H1 (cell line): ENCODE results near the gene GCLC. TPM values are rescaled to one million over a fixed set of nuclear protein-coding genes. Genes with fewer than 3 reads are reported as not detected.

ENCODE experiments used
- CTCF ChIA-PET: fragments of 300-600 bp; sonication (Branson Sonifier 250); formaldehyde crosslinking; loops from one replicate; lab custom pipeline; 2021; ENCODE audit not compliant: partially characterized antibody; lab: Charles Lee
- POLR2A ChIA-PET: fragments of 300-600 bp; sonication (Branson Sonifier 250); formaldehyde crosslinking; loops from one replicate; lab custom pipeline; 2021; ENCODE audit warnings: inconsistent platforms; ENCODE audit not compliant: partially characterized antibody; lab: Charles Lee
- DNase-seq, 2 experiments: peaks; one replicate each; pipeline versions ENCODE4 v3.0.0 to v3.0.0-alpha.2; 2010 to 2022; ENCODE audit warnings: low spot score in 2 of 2, low read depth in 1 of 2, mixed read lengths in 1 of 2
- FAIRE-seq: peaks from 2 replicates; lab custom pipeline; 2011; peaks lifted over from hg19 to GRCh38; lab: Jason Lieb, UNC
- H2AFZ ChIP-seq: 2 replicates; pipeline ENCODE4 v1.8.1; 2012; ENCODE audit warnings: low read length, inconsistent platforms
- H2AK5ac ChIP-seq: 2 replicates; pipeline ENCODE4 v1.6.1; 2013; ENCODE audit warnings: low read depth, low read length
- H2BK120ac ChIP-seq: replicated peaks from 2 replicates; pipeline ENCODE3; 2013; ENCODE audit warnings: low read depth, low read length, inconsistent platforms
- H2BK12ac ChIP-seq: 2 replicates; pipeline ENCODE4 v1.6.1; 2013; ENCODE audit warnings: low read depth, low read length
- H2BK15ac ChIP-seq: 2 replicates; pipeline ENCODE4 v1.6.1; 2013; ENCODE audit warnings: low read length
- H2BK20ac ChIP-seq: 2 replicates; pipeline ENCODE4 v1.6.1; 2013; ENCODE audit warnings: low read length
- H2BK5ac ChIP-seq: 2 replicates; pipeline ENCODE4 v1.6.1; 2013; ENCODE audit warnings: low read depth, low read length
- H3K14ac ChIP-seq: 2 replicates; pipeline ENCODE4 v1.6.1; 2013; ENCODE audit warnings: inconsistent platforms; ENCODE audit not compliant: insufficient read length
- H3K18ac ChIP-seq: 2 replicates; pipeline ENCODE4 v1.6.1; 2013; ENCODE audit warnings: low read length; ENCODE audit errors: extremely low read depth
- H3K23ac ChIP-seq: 2 replicates; pipeline ENCODE4 v1.6.1; 2013; ENCODE audit warnings: inconsistent platforms; ENCODE audit not compliant: insufficient read length
- H3K23me2 ChIP-seq: 2 replicates; pipeline ENCODE4 v1.6.1; 2013; ENCODE audit warnings: low read depth, low read length
- H3K27ac ChIP-seq: 2 replicates; pipeline ENCODE4 v1.6.1; 2011; ENCODE audit warnings: low read depth, low read length, inconsistent platforms
- H3K27me3 ChIP-seq, 4 experiments: replicated peaks in 1 of 4; 1 replicate in 1 of 4; 2 replicates in 3 of 4; pipeline versions ENCODE4 v1.6.1 to v1.8.1; 2011 to 2013; ENCODE audit warnings: low read length in 3 of 4, mild to moderate bottlenecking in 3 of 4, inconsistent platforms in 2 of 4, mixed read lengths in 2 of 4, moderate library complexity in 1 of 4; ENCODE audit not compliant: control insufficient read depth in 3 of 4, insufficient read depth in 3 of 4; ENCODE audit errors: extremely low read depth in 1 of 4
- H3K36me3 ChIP-seq, 4 experiments: 2 replicates each; pipeline versions ENCODE4 v1.6.1 to v1.8.1; 2011 to 2013; ENCODE audit warnings: mild to moderate bottlenecking in 4 of 4, low read length in 3 of 4, moderate library complexity in 2 of 4, control low read depth in 1 of 4, inconsistent platforms in 1 of 4; ENCODE audit not compliant: insufficient read depth in 4 of 4, control insufficient read depth in 2 of 4
- H3K4ac ChIP-seq: replicated peaks from 2 replicates; pipeline ENCODE3; 2013; ENCODE audit warnings: low read length, low read depth, mixed read lengths, inconsistent platforms; ENCODE audit not compliant: insufficient read length
- H3K4me1 ChIP-seq, 4 experiments: replicated peaks in 1 of 4; 1 replicate in 1 of 4; 2 replicates in 3 of 4; pipeline versions ENCODE4 v1.6.1 to v1.8.1; 2011 to 2013; ENCODE audit warnings: low read length in 3 of 4, inconsistent platforms in 2 of 4, mixed read lengths in 1 of 4; ENCODE audit not compliant: insufficient read depth in 4 of 4, control insufficient read depth in 3 of 4
- H3K4me2 ChIP-seq, 2 experiments: 2 replicates each; pipeline versions ENCODE4 v1.6.1 to v1.8.1; 2011 to 2013; ENCODE audit warnings: low read depth in 2 of 2, low read length in 2 of 2, control low read depth in 1 of 2, inconsistent platforms in 1 of 2, mild to moderate bottlenecking in 1 of 2; ENCODE audit not compliant: insufficient read depth in 1 of 2
- H3K4me3 ChIP-seq, 4 experiments: fragments of 200-600, 300-600 bp in 1 of 4; sonication (generic), shearing (Covaris generic), sonication (Bioruptor Twin) in 1 of 4; 2 replicates each; pipeline versions ENCODE4 v1.5.1 to v1.8.1; 2011 to 2016; ENCODE audit warnings: low read length in 4 of 4, low read depth in 3 of 4, control low read depth in 2 of 4, inconsistent platforms in 2 of 4, mild to moderate bottlenecking in 2 of 4, mixed read lengths in 1 of 4, moderate library complexity in 1 of 4; ENCODE audit not compliant: insufficient read depth in 2 of 4; ENCODE audit errors: extremely low read depth in 1 of 4
- H3K56ac ChIP-seq: replicated peaks from 2 replicates; pipeline ENCODE3; 2013; ENCODE audit warnings: low read depth, mild to moderate bottlenecking, mixed read lengths, low read length, inconsistent platforms; ENCODE audit not compliant: insufficient read length
- H3K79me1 ChIP-seq: 2 replicates; pipeline ENCODE4 v1.6.1; 2013; ENCODE audit warnings: low read depth, low read length, control low read depth
- H3K79me2 ChIP-seq, 2 experiments: 2 replicates each; pipeline versions ENCODE4 v1.6.1 to v1.8.1; 2012 to 2013; ENCODE audit warnings: low read length in 2 of 2, mild to moderate bottlenecking in 2 of 2, inconsistent platforms in 1 of 2; ENCODE audit not compliant: insufficient read depth in 2 of 2, control insufficient read depth in 1 of 2
- H3K9ac ChIP-seq, 4 experiments: replicated peaks in 1 of 4; 1 replicate in 1 of 4; 2 replicates in 3 of 4; pipeline versions ENCODE4 v1.6.1 to v1.8.1; 2011 to 2013; ENCODE audit warnings: low read depth in 3 of 4, low read length in 3 of 4, control low read depth in 2 of 4, mild to moderate bottlenecking in 2 of 4, moderate library complexity in 2 of 4, inconsistent platforms in 1 of 4; ENCODE audit errors: extremely low read depth in 1 of 4
- H3K9me3 ChIP-seq, 2 experiments: 2 replicates each; pipeline versions ENCODE4 v1.6.1 to v1.8.1; 2012 to 2013; ENCODE audit warnings: mild to moderate bottlenecking in 2 of 2, moderate library complexity in 2 of 2, control low read depth in 1 of 2, inconsistent platforms in 1 of 2, low read depth in 1 of 2, low read length in 1 of 2, mixed read lengths in 1 of 2; ENCODE audit not compliant: insufficient read depth in 2 of 2
- H4K20me1 ChIP-seq, 2 experiments: replicated peaks in 1 of 2; 2 replicates each; pipeline versions ENCODE3 to v1.8.1; 2011 to 2013; ENCODE audit warnings: inconsistent platforms in 2 of 2, low read length in 2 of 2, mild to moderate bottlenecking in 1 of 2; ENCODE audit not compliant: insufficient read depth in 2 of 2, control insufficient read depth in 1 of 2
- H4K5ac ChIP-seq: 2 replicates; pipeline ENCODE4 v1.6.1; 2013; ENCODE audit warnings: low read length, low read depth, mixed read lengths, inconsistent platforms; ENCODE audit not compliant: insufficient read length
- H4K8ac ChIP-seq: 2 replicates; pipeline ENCODE4 v1.8.0; 2013; ENCODE audit warnings: mild to moderate bottlenecking, moderate library complexity, low read length, inconsistent platforms; ENCODE audit not compliant: insufficient read depth; ENCODE audit errors: extremely low read depth
- H4K91ac ChIP-seq: replicated peaks from 2 replicates; pipeline ENCODE3; 2013; ENCODE audit warnings: low read length, mixed read lengths, inconsistent platforms; ENCODE audit not compliant: insufficient read length
- CBX8 ChIP-seq: fragments of 300-800, 300-1000 bp; sonication (generic); IDR thresholded peaks from 2 replicates; pipeline ENCODE4 v1.7.1; 2016; ENCODE audit warnings: low read depth, low read length, borderline replicate concordance
- CEBPB ChIP-seq: IDR thresholded peaks from 2 replicates; pipeline ENCODE4 v1.6.1; 2012; ENCODE audit warnings: low read depth, low read length
- KDM1A ChIP-seq: fragments of 200-600, 300-600 bp; sonication (generic); IDR thresholded peaks from 2 replicates; pipeline ENCODE4 v1.7.1; 2016; ENCODE audit warnings: mild to moderate bottlenecking, low read length, borderline replicate concordance
- MAX ChIP-seq: IDR thresholded peaks from 2 replicates; pipeline ENCODE4 v1.6.1; 2012; ENCODE audit warnings: inconsistent platforms
- NRF1 ChIP-seq: IDR thresholded peaks from 2 replicates; pipeline ENCODE4 v1.6.1; 2011; ENCODE audit warnings: mild to moderate bottlenecking, low read depth, low read length, improper control_type of control experiment
- POLR2A ChIP-seq, 2 experiments: IDR thresholded peaks; 1 replicate in 1 of 2; 2 replicates in 1 of 2; pipeline ENCODE4 v1.6.1; 2011; ENCODE audit warnings: low read depth in 2 of 2, low read length in 2 of 2, mild to moderate bottlenecking in 2 of 2; ENCODE audit errors: control extremely low read depth in 1 of 2
- RAD21 ChIP-seq, 2 experiments: IDR thresholded peaks in 1 of 2; conservative IDR thresholded peaks in 1 of 2; 2 replicates each; pipeline ENCODE4 v1.6.1; 2011; ENCODE audit warnings: low read depth in 2 of 2, low read length in 2 of 2, improper control_type of control experiment in 1 of 2, inconsistent platforms in 1 of 2, mild to moderate bottlenecking in 1 of 2, moderate library complexity in 1 of 2
- SP1 ChIP-seq: IDR thresholded peaks from 2 replicates; pipeline ENCODE4 v1.6.1; 2011; ENCODE audit warnings: low read depth, low read length
- TBP ChIP-seq: IDR thresholded peaks from 2 replicates; pipeline ENCODE4 v1.6.1; 2011; ENCODE audit warnings: low read depth, low read length, improper control_type of control experiment
- TEAD4 ChIP-seq: IDR thresholded peaks from 2 replicates; pipeline ENCODE4 v1.6.1; 2012; ENCODE audit warnings: low read depth, low read length, inconsistent platforms, mixed read lengths
- YY1 ChIP-seq: IDR thresholded peaks from 2 replicates; pipeline ENCODE4 v1.6.1; 2011; ENCODE audit warnings: low read depth, mild to moderate bottlenecking, low read length
- WGBS, 2 experiments: shearing (Covaris generic) in 1 of 2; methylation state at CpG; one replicate each; pipeline versions ENCODE4 v1.1.6 to v1.1.7; 2013 to 2015; ENCODE audit warnings: low lambda C conversion rate in 2 of 2, mixed read lengths in 2 of 2, inconsistent platforms in 1 of 2, low coverage in 1 of 2, missing lambda C conversion rate in 1 of 2; ENCODE audit not compliant: insufficient replicate concordance in 2 of 2, insufficient coverage in 1 of 2, insufficient read length in 1 of 2; ENCODE audit errors: extremely low coverage in 1 of 2, missing lambda C conversion rate in 1 of 2; 5-methylcytosine and 5-hydroxymethylcytosine counted together
- polyA plus RNA-seq, 7 experiments: library from polyadenylated mRNA; depleted of rRNA in 3 of 7; stranded (reverse) in 5 of 7; unstranded in 2 of 7; fragments of >200 nt in 5 of 7; fragments of 200-250 nt in 2 of 7; gene quantifications; 1 replicate in 5 of 7; 2 replicates in 1 of 7; 4 replicates in 1 of 7; pipeline versions ENCODE4 v1.2.1 to v1.2.3, GENCODE V29; 2011 to 2013; ENCODE audit warnings: missing spikeins in 2 of 7, mixed read lengths in 2 of 7
- total RNA-seq: library from RNA; stranded (reverse); fragmentation: NEBNext Ultra II Directional; extraction: Animal tissue kit (Norgen Biotek cat#: 25700); gene quantifications from 2 replicates; pipeline ENCODE4 v1.2.1, GENCODE V29; 2021

The GCLC gene
- total and polyA plus RNA-seq, 2 of the 8 experiments (the other 6 are each of a cell fraction or from before 2014, with no cell fraction given): 15.8 to 54.0 TPM

- Histone ChIP-seq H2BK5ac (no peak overlapping the region), H2BK12ac (no peak overlapping the region), H3K56ac (no peak overlapping the region), H3K27me3 (no peaks in the 10 kb centered on the region), H3K79me2 (no peaks in the 10 kb centered on the region), H4K5ac (no peak overlapping the region), H2BK20ac (no peak overlapping the region), H3K9ac (no peak overlapping the region), H2BK120ac (no peak overlapping the region), H3K4me1 (no peaks in the 10 kb centered on the region), H4K91ac (no peak overlapping the region), H2AK5ac (no peak overlapping the region), H3K14ac (no peak overlapping the region), H3K9me3 (no peaks in the 10 kb centered on the region), H4K8ac (no peak overlapping the region), H2BK15ac (no peak overlapping the region), H3K4ac (no peak overlapping the region), H3K23ac (no peak overlapping the region), H4K20me1 (peaks cover 3% of the 10 kb centered on the region in 2 experiments), H3K18ac (no peak overlapping the region), H2AFZ (no peak overlapping the region), H3K4me3 (no peak overlapping the region), H3K79me1 (0 out of 2 replicates have a peak, but pooled peaks cover 2% of the 10 kb centered on the region), H3K4me2 (no peak overlapping the region), H3K36me3 (peaks cover 0 to 42% (median 13%) of the 10 kb centered on the region in 4 experiments; a peak in 6 of 8 replicates), H3K27ac (no peak overlapping the region), H3K23me2 (no peaks in the 10 kb centered on the region)
- WGBS, 2 experiments: 89% methylated on average over 4 of the region's 4 CpGs; no CpG with 5 or more reads in 1 of the 2 experiments
- no peak for DNase-seq
- ChIA-PET CTCF (interaction anchor here (1.0 to 3.3 kb wide), 5 partner anchors 9 to 138 kb away, joined by 3 to 13 read pairs (median 4); no protein-coding TSS in a partner anchor), POLR2A (interaction anchor here (0.7 to 1.3 kb wide), 5 partner anchors 11 to 139 kb away, joined by 3 to 4 read pairs (median 3); no protein-coding TSS in a partner anchor)
- FAIRE-seq: no peak
- TF ChIP-seq CBX8: no peak
- no peak for TF ChIP-seq MAX
- no peak for TF ChIP-seq POLR2A (IDR thresholded peaks at IDR 0.05; ENCODE audit: control extremely low read depth in 1 of 2, low read depth in 2 of 2, low read length in 2 of 2)
- TF ChIP-seq NRF1: no peak
- no peak for TF ChIP-seq TBP
- no peak for TF ChIP-seq TEAD4
- TF ChIP-seq SP1: no peak
- TF ChIP-seq YY1: no peak
- no peak for TF ChIP-seq KDM1A
- TF ChIP-seq CEBPB: no peak
- TF ChIP-seq RAD21 (IDR thresholded peaks at IDR 0.05 in 1 of 2, conservative IDR thresholded peaks at IDR 0.05 in 1 of 2; ENCODE audit: low read depth in 2 of 2, low read length in 2 of 2): no peak
Observed at GRCh38 chr6:53513056-53513455, 31.8 kb downstream of the GCLC start.
